Neuron (in vitro differentiated cells): Measurements from ENCODE around the gene IGFBP6.

ENCODE experiments used
- H2AFZ ChIP-seq: one replicate; pipeline ENCODE4 v1.6.1; 2013; ENCODE audit warnings: low read depth, mild to moderate bottlenecking, inconsistent platforms, low read length, moderate library complexity
- H3K27me3 ChIP-seq: one replicate; pipeline ENCODE4 v1.6.1; 2013; ENCODE audit warnings: low read length; ENCODE audit not compliant: insufficient read depth
- H3K36me3 ChIP-seq: one replicate; pipeline ENCODE4 v1.6.1; 2013; ENCODE audit warnings: low read length; ENCODE audit not compliant: insufficient read depth
- H3K4me1 ChIP-seq: one replicate; pipeline ENCODE4 v1.6.1; 2013; ENCODE audit warnings: low read length; ENCODE audit not compliant: insufficient read depth
- H3K4me3 ChIP-seq: 2 replicates; pipeline ENCODE4 v1.5.1; 2013; ENCODE audit warnings: mild to moderate bottlenecking, low read length, moderate library complexity
- H3K9me3 ChIP-seq: one replicate; pipeline ENCODE4 v1.6.1; 2013; ENCODE audit warnings: low read length

IGFBP6 gene

DNA sequence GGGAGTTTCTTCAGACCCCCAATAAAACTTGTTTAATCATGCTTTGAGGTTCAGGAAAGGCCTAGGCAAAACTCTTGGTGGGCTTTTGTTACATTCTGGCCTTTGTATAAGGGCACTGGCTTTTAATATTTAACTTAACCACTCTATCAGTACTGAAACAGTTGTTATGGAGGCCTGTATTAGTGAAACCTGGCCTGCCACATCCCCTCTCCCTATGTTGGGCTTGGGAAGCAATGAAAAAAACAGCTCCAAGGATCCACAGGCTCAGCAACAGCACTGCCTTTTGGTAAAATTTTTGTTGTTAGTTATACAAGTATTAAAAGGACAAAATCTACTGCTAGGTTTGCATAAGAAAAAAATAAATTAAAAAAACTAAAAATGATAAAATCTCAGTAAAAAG lies 16.5 kb downstream of the IGFBP6 start:
- Histone ChIP-seq H3K27me3 (no peaks in the 10 kb centered on the region), H2AFZ (no peak overlapping the region), H3K4me3 (no peak overlapping the region), H3K4me1 (no peaks in the 10 kb centered on the region), H3K36me3 (no peaks in the 10 kb centered on the region), H3K9me3 (peaks cover 1% of the 10 kb centered on the region)

DNA sequence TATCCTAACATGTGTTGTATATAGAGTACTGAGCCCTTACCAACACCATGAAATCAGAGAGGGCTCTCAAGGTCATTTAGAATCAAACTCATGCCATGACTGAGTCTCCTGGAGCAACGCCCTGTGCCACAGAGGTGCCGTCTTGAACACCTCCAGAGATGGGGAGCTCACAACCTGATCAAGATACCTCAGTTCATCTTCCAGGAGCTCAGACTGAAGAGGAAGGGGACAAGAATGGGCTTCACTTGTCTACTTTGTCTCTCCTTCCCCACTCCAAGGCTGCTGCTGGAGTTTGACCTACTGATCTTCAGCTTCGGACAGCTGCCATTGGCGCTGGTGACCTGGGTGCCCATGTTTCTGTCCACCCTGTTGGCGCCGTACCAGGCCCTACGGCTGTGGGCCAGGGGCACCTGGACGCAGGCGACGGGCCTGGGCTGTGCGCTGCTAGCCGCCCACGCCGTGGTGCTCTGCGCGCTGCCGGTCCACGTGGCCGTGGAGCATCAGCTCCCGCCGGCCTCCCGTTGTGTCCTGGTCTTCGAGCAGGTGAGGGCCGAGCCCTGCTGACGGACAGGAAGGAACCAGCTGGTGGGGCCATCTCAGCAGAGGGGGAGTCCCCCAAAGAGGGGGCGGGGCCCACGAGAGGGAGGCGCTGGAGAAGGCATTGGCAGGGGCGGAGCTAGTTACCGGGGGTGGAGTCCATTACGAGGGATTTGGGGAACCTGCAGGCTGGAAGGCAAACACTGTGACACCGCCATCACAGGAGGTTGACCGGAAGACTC lies 17.8 kb downstream of the IGFBP6 start:
- H3K4me3 ChIP-seq, result no peak overlapping the region
- no peaks in the 10 kb centered on the region for H3K9me3 ChIP-seq
- H3K36me3 ChIP-seq, result no peaks in the 10 kb centered on the region
- H2AFZ ChIP-seq, result no peak overlapping the region
- no peaks in the 10 kb centered on the region for H3K27me3 ChIP-seq
- no peaks in the 10 kb centered on the region for H3K4me1 ChIP-seq

DNA sequence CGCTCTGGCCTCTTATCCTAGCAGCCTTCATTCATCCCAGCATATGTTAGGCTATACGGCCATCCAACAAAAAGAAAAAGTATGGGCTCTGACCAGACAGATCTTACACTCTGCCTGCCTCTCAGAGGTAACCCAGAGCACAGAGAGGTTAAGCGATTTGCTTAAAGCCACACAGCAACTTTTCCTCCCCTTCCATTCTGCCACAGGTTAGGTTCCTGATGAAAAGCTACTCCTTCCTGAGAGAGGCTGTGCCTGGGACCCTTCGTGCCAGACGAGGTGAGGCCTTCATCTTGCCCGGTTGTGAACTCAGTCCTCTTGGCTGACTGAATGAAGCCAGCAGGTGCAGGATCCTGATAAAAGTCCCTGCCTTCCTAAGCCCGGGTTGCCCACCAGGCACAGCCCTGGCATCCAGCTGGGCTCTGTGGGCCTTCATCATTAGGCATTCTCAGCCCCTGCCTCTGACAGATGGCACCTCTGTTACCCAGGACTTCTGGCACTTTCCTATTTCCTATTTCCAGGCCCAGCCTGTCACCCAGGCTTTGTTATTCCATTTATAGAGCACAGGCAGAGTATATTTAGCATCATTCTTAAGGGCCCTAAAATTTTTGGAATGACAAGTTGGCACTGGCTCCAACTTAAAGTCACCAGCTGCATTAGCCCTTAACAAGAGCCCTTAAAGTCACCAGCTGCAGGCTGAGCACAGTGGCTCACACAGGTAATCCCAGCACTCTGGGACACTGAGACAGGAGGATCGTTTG lies 18.6 kb downstream of the IGFBP6 start:
- Histone ChIP-seq H3K36me3 (no peaks in the 10 kb centered on the region), H2AFZ (no peak overlapping the region), H3K9me3 (no peaks in the 10 kb centered on the region), H3K27me3 (no peaks in the 10 kb centered on the region), H3K4me3 (no peak overlapping the region), H3K4me1 (no peaks in the 10 kb centered on the region)

DNA sequence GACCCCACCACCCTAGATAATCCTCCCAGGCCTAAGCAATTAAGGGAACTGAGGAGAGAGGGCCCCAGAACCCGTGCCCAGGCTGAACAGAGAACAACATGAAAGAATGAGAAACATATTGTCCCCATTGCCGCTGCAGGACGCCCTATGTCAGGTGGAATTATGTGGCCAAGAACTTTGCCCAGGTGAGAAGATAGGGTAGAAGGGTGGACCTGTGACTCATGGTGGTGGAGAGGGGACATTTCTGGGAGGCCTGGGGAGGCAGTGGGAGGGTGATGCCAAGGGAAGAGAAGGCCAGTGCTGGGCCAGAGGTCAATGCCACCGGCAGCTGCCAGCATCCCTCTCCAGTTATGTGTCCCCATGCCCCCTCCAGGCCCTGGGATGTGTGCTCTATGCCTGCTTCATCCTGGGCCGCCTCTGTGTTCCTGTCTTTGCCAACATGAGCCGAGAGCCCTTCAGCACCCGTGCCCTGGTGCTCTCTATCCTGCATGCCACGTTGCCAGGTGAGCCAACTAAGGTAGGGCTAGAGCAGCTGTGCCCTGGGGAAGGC lies 21.4 kb downstream of the IGFBP6 start:
- no peaks in the 10 kb centered on the region for H3K9me3 ChIP-seq
- H3K4me1 ChIP-seq, result no peaks in the 10 kb centered on the region
- H3K4me3 ChIP-seq, result no peak overlapping the region

DNA sequence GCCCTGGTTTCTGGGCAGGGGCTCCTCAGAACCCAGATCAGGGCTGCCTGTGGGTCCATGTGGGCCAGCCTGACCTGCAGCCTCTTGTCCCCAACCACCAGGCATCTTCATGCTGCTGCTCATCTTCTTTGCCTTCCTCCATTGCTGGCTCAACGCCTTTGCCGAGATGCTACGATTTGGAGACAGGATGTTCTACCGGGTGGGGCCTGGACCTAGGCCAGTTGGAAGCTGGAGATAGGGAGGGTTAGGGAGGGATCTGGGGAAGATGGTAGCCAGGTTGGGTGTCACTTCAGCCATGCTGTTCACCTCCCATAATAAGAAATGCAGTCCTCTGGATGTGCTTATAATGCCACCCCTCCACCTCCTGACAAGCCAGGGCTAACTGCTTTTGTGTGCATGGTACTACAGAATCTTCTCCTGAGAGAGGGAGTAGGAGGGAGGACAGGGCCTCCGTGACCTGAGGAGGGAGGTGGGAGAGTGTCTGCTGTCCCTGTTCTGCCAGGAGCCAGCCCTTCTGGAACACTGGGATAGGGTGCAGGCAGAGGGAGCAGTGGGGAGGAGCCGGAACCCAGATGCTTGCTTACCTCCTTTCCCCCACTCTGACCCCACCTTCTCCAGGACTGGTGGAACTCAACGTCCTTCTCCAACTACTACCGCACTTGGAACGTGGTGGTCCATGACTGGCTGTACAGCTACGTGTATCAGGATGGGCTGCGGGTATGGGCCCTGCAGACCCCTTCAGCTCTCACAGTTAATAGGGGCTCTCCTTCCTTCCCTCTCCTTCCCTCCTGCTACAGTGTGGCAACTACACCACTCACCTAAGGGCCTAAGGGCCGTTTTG lies 23.4 kb downstream of the IGFBP6 start:
- Histone ChIP-seq H3K36me3 (no peaks in the 10 kb centered on the region), H3K4me3 (no peak overlapping the region), H3K27me3 (no peaks in the 10 kb centered on the region), H3K4me1 (no peaks in the 10 kb centered on the region), H3K9me3 (no peaks in the 10 kb centered on the region), H2AFZ (no peak overlapping the region)

More for the DNA sequence above, 21.4 kb downstream of the IGFBP6 start:
- no peaks in the 10 kb centered on the region for H3K27me3 ChIP-seq
- H3K36me3 ChIP-seq, result no peaks in the 10 kb centered on the region
- H2AFZ ChIP-seq, result no peak overlapping the region

GRCh38 chr12:53122961-53123468 lies 25.5 kb downstream of the IGFBP6 start:
- Histone ChIP-seq H3K4me1 (no peaks in the 10 kb centered on the region), H3K4me3 (no peak overlapping the region), H3K36me3 (no peaks in the 10 kb centered on the region), H3K27me3 (no peaks in the 10 kb centered on the region), H3K9me3 (no peaks in the 10 kb centered on the region), H2AFZ (no peak overlapping the region)

DNA sequence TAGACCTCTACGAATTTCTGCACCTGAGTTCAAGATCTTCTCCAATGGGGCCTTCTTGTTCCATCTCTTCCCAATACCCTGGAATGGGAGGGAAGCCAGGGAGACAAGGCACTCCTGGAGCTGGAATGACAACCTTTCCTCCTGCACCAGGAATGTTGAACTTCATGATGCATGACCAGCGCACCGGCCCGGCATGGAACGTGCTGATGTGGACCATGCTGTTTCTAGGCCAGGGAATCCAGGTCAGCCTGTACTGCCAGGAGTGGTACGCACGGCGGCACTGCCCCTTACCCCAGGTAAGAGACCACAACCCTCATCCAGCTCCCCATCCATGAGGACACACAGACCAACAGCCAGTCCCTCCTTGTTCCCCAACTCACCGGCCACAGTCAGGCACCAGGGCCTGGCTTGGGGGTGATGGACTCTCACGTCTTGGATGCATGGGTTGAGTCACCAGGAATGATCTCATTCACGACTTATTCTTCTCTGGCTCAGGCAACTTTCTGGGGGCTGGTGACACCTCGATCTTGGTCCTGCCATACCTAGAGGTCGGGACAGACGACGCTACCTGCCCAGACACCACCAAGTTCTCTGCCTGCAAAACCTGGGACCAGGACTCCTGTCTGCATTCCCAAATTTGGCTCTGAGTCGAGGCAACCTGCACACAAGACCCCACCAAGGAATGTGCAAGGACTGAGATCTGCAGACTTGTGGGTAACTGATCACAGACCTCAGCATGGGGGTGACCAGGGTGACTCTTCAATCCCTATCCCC lies 26.3 kb downstream of the IGFBP6 start:
- no peak overlapping the region for H3K4me3 ChIP-seq
- no peaks in the 10 kb centered on the region for H3K36me3 ChIP-seq
- no peaks in the 10 kb centered on the region for H3K27me3 ChIP-seq
- H3K4me1 ChIP-seq, result no peaks in the 10 kb centered on the region
- no peak overlapping the region for H2AFZ ChIP-seq
- no peaks in the 10 kb centered on the region for H3K9me3 ChIP-seq

GRCh38 chr12:53124352-53124723 lies 26.9 kb downstream of the IGFBP6 start:
- H3K4me1 ChIP-seq, result no peaks in the 10 kb centered on the region

GRCh38 chr12:53127169-53127568 lies 29.7 kb downstream of the IGFBP6 start:
- Histone ChIP-seq H3K4me1 (no peaks in the 10 kb centered on the region), H2AFZ (no peak overlapping the region), H3K36me3 (no peaks in the 10 kb centered on the region), H3K9me3 (no peaks in the 10 kb centered on the region), H3K4me3 (no peak overlapping the region), H3K27me3 (no peaks in the 10 kb centered on the region)

More at GRCh38 chr12:53124352-53124723, 26.9 kb downstream of the IGFBP6 start:
- H2AFZ ChIP-seq, result no peak overlapping the region
- no peaks in the 10 kb centered on the region for H3K36me3 ChIP-seq
- no peak overlapping the region for H3K4me3 ChIP-seq
- H3K27me3 ChIP-seq, result no peaks in the 10 kb centered on the region
- no peaks in the 10 kb centered on the region for H3K9me3 ChIP-seq

- Histone ChIP-seq H3K4me1 (no peaks in the 10 kb centered on the region), H3K27me3 (no peaks in the 10 kb centered on the region), H2AFZ (no peak overlapping the region), H3K36me3 (no peaks in the 10 kb centered on the region), H3K4me3 (no peak overlapping the region), H3K9me3 (no peaks in the 10 kb centered on the region)
Measured at GRCh38 chr12:53128780-53129569, 31.5 kb downstream of the IGFBP6 start.

DNA sequence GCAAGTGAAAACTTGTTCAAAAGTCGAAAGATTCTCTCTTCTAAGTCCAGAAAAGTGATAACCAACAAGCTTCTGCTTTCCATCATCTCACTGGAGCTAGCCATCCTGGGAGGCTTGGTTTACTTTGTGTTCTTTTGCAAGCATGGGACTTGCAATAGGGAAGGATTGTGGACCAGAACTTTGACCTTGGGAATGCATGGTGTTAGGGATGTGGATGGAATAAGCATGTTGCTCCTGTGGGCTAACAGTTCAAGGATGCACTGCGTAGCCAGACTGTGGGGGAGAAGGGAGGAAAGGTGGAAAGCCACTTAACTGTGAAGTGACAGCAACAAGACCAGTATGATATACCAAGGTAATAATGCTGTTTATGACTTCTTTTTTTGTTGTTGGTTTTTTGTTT lies 34.4 kb downstream of the IGFBP6 start:
- Histone ChIP-seq H3K4me1 (no peaks in the 10 kb centered on the region), H3K36me3 (no peaks in the 10 kb centered on the region), H3K9me3 (no peaks in the 10 kb centered on the region), H2AFZ (no peak overlapping the region), H3K4me3 (no peak overlapping the region), H3K27me3 (no peaks in the 10 kb centered on the region)
